EH (cell line): ENCODE results near the gene VARS1.
"Not testable (repeated sequence)": the region's sequence is repeated elsewhere in the genome, so short reads cannot be mapped to it uniquely, and the experiment has no call there.

Experiments used
- DNase-seq: peaks from one replicate; pipeline ENCODE4 v3.0.0-alpha.2; 2015; ENCODE audit warnings: low read depth

VARS1 gene

DNA sequence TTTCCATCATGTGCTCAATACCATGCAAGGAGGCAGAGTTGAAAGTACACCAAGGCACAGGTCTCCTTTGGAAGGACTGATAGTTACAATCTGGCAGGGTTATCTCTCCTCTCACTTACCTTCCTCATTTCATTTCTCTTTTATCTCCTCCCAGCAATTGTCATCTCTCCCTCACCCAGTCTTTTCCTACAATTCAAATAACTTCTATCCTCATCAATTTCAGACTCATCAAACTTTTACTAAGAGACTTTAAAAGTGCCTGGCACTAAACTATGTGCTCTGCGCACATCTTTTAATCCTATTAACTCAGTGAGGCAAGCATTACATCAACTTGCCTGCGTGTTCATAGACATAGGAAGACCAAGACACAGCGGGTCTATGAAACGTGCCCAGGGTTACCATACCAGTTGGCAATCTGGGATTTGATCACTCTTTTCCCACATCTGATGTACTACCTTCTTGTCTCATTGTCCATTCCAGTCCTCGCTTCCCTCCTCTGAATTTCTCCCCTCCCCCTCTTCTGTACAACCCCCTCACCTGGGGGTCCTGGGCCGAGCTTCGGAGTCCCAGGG lies 1.2 kb downstream of the VARS1 start:
- DNase-seq = peak; percentile 53

DNA sequence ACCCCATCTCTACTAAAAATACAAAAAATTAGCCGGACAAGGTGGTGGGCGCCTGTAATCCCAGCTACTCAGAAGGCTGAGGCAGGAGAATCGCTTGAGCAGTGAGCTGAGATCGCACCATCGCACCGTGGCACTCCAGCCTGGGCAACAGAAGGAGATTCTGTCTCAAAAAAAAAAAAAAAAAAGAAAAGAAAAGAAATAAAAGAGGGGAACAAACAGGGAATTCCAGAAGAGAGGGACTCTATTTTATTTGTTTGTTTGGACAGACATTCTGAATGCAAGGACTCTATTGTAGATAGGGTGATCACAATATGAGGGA lies 1.7 kb downstream of the VARS1 start:
- not testable (repeated sequence) for DNase-seq

DNA sequence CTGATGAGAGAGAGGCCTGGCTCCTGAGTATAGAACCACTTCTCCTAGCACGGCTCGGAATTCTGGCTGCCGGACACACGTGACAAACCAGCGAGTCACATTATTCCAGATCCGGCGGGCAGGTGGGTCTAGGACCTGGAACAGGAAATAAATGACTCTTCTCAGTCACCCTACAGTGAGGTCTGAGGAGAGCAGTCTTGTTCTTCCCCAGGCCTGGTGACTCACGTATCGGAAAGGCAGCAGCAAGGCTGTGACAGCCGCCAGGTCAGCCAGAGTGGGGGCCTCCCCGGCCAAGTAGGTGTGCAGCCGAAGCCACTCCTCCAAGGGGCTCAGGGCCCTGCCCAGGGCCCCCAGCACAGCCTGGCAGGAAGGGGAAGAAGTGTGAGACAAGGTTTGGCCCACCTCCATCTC lies 2.8 kb downstream of the VARS1 start:
- peak; percentile 29 for DNase-seq

- no peak for DNase-seq
Observed at GRCh38 chr6:31792090-31792374, 3.5 kb downstream of the VARS1 start.

DNA sequence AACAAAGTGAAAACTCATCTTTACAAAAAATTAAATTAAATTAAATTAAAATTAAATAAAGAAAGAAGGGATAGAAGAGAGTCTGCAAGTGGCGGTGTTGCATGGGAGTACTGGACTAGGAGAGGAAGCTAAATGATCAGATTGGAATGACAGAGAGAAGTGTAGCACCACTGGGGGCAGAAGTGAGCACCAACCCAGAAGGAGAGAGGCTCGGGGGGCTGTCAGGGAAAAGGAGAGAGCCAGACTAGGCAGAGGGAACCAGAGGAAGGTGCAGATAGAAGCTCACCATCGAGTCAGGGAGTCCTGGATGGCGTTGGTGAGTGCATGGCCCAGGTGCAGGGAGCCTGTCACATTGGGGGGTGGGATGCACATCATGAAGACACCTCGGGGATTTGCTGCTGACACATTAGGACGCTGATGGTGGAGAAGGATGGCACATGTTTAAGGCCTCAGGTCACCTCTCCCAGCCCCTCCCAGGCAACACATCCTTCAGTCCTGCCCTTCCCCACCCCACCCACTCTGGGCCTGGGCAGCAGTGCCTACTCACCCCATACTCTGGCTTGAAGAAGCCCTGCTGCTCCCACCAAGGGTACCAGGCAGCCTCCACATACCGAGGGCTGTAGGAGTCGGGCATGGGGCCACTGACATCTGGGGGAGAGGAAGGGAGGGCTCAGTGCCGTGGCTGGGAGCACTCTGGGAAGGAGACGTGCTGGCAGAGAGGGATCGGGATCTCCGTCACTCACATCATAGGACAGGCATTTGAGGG lies 4.0 kb downstream of the VARS1 start:
- peak; percentile 63 for DNase-seq

GRCh38 chr6:31785475-31785874 lies 10.1 kb downstream of the VARS1 start:
- no peak for DNase-seq

- DNase-seq = no peak
Observed at GRCh38 chr6:31784098-31784925, 11.2 kb downstream of the VARS1 start.

- DNase-seq = no peak
Observed at GRCh38 chr6:31782126-31782855, 13.3 kb downstream of the VARS1 start.

DNA sequence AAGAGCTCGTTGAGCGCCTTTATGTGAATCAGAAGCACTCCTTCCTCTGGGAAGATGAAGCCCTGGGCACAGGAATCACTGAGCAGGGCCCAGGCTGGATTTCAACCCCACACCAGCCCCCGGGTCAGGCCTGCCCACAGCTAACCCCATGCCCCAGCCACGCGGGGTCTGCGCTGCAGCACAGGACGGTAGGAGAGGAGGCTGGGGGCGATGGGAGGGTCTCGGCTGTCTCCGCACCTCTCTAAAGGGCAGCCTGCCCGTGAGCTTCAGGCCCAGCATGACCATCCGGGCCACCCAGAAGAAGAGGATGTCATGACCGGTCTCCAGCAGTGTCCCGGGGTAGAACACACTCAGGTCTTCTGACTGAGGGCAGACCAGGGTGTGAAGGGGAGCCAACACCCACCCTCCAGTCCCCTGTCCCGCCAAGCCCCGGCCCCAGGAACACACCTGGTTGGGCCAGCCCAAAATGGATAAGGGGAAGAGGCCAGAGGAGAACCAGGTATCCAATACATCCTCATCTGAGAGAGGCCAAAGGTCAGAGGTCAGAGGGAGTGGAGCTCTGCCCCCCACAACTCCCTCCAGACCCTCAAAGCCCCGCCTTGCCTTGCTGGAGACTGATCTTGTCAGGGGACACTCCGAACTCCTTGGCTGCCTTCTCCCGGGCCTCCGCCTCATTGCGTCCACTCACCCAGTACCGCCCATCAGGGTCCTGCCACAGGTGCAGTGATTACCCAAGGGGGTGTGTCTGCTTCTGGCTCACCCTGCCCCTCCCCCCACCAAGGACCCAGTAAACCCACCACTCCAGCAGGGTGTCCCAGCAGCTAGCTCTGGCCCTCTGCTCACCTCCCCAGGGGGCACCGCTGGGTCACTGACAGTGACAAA lies 14.1 kb downstream of the VARS1 start:
- no peak for DNase-seq

- DNase-seq = no peak
Observed at GRCh38 chr6:31780507-31781243, 14.9 kb downstream of the VARS1 start.

DNA sequence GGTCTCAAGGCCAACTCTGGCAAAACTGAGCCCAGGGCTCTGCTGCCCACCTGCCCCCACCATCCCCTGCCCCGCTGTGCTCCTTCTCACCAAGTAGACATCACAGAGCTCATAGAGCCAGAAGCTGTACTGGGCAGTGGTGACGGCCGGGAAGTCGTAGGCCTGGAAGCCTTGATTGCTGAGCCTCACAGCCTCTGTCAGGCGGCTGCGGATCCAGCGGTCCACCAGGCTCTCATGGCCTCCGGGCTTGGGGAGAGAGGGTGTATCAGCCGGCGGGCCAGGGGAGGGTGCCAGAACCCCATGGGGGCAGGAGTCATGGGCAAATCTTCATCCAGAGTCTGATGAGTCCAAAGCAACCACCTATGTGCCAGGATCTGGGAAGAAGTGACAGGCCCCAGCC lies 15.6 kb downstream of the VARS1 start:
- no peak for DNase-seq

DNA sequence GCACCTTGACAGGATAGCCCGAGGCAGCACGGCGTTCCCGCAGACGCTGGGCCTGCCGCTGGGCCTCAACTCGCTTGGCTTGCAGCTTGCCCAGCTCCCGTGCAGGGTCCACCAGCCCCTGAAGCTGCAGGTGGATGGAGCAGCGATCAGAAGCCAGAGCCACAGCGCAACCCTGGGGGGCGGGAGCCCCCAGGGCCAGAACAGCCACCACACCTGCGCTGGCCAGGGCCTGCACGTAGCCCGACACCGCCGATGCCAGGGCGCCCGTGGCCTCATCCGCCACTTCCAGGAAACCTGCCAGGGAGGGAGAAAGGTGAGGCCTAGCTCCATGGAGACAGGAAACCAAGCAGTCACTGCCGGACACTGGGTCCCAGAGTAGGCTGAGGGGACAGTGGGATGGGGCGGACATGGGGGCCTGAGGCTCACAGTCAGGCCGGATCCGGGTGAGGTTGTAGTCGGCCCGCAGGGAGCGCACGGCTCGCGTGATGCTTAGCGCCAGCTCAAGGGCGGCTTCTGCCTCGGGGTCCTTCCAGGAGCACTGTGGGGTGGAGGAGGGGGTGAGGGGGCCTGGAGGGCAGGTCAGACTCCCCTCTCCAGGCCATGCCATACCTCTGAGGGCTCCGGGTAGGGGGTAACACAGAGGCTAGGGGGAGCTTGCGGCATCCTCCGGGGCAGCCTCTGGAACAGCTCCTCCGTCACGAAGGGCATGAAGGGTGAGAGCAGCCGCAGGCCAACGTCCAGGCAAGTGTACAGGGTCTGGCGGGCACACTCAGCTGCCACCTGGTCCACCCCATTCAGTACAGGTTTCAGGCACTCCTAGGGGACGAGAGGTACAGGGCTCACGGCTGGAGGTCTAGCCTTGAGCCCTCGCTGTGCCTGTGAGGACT lies 16.3 kb downstream of the VARS1 start:
- no peak for DNase-seq

DNA sequence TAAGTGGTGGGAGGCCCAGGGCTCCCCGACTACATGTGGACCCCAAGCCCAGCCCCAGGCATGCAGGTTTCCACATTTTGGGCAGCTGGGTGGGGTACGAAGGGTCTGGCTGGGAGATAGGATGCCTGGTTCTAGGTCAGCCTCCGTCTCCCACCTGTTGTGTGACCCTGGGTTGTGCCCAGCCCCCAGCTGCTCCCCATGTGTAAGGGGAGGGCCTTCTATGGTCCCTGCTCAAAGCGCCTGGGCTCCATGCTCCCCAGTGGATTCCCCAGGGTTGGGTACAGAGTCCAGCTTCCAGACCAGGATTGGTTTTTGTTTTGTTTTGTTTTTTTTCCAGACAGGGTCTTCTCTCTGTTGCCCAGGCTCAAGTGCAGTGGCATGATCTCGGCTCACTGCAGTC lies 17.4 kb downstream of the VARS1 start:
- DNase-seq = no peak

DNA sequence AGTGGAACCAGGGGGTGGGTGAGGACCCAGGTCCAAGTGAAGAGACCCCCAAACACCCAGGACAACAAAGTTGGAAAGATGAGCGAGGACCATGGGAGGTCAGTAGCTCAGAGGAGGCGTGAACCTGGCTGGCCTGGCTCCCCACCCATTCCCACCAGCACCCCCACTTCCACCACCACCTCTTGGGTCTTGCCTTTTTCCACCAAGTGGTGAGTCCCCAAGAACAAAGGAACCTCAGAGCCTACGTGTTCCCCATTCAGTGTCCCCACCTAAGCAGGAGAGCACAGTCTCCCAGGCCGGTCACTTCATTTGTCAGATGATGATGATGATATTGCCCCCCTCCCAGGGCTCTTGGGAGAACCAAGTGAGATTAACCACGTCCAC lies 17.9 kb downstream of the VARS1 start:
- no peak for DNase-seq

- peak; percentile 67 for DNase-seq
Observed at GRCh38 chr6:31776989-31777666, 18.4 kb downstream of the VARS1 start, which contains the start of gene VWA7. TSS of gene VWA7 (minus strand) at chr6:31777328. CDS start at chr6:31776779, 549 bp downstream.

- DNase-seq = no peak
Observed at GRCh38 chr6:31776485-31776988, 19.0 kb downstream of the VARS1 start.

GRCh38 chr6:31775633-31776484 lies 19.7 kb downstream of the VARS1 start:
- no peak for DNase-seq

DNA sequence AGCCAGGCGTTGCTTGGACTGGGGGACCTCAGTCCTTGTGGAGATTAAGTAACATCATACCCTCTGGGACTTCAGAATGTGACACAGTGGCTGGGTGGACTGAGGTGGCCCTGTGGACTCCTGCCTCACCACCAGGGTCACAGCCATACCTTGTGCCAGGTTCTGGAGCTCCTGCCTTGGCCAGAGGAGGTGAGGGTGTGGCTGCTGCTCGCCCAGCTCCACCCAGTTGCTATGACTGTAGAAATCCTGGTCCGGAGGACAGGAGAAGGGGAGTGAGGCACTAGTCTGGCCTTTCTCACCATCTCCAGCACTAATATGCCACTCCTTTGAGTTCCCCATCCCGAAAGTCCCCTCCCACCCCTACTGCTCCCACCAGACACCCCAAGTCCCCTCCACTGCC lies 20.4 kb downstream of the VARS1 start:
- DNase-seq = no peak
